Measurements from ENCODE around the gene ADNP. TPM values are rescaled to one million over a fixed set of nuclear protein-coding genes. Genes with fewer than 3 reads are reported as not detected.
"Not testable (repeated sequence)": the region's sequence is repeated elsewhere in the genome, so short reads cannot be mapped to it uniquely, and the experiment has no call there.

The ADNP gene
- polyA plus RNA-seq, 1 experiment, result 10.6 TPM

GRCh38 chr20:50887576-50887975 lies 43.7 kb downstream of the ADNP start:
- DNase-seq (ENCODE audit: low read depth), result no peak
- no peaks in the 10 kb centered on the region for H3K27me3 ChIP-seq (ENCODE audit: control insufficient read depth, insufficient read depth, low read length)
- H3K36me3 ChIP-seq (ENCODE audit: control insufficient read depth, insufficient read depth, low read length), result peaks cover 6% of the 10 kb centered on the region
- H3K4me3 ChIP-seq (ENCODE audit: low read depth, low read length), result no peak overlapping the region
- ChIA-PET CTCF (interaction anchor here (1.4 to 2.1 kb wide), 2 partner anchors 39 to 42 kb away, joined by 3 to 7 read pairs; no protein-coding TSS in a partner anchor), POLR2A (no interaction called here)
- TF ChIP-seq, protein P1, sequence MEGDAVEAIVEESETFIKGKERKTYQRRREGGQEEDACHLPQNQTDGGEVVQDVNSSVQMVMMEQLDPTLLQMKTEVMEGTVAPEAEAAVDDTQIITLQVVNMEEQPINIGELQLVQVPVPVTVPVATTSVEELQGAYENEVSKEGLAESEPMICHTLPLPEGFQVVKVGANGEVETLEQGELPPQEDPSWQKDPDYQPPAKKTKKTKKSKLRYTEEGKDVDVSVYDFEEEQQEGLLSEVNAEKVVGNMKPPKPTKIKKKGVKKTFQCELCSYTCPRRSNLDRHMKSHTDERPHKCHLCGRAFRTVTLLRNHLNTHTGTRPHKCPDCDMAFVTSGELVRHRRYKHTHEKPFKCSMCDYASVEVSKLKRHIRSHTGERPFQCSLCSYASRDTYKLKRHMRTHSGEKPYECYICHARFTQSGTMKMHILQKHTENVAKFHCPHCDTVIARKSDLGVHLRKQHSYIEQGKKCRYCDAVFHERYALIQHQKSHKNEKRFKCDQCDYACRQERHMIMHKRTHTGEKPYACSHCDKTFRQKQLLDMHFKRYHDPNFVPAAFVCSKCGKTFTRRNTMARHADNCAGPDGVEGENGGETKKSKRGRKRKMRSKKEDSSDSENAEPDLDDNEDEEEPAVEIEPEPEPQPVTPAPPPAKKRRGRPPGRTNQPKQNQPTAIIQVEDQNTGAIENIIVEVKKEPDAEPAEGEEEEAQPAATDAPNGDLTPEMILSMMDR (IDR thresholded peaks at IDR 0.05; ENCODE audit: insufficient read depth, low read depth, low read length), result no peak

DNA sequence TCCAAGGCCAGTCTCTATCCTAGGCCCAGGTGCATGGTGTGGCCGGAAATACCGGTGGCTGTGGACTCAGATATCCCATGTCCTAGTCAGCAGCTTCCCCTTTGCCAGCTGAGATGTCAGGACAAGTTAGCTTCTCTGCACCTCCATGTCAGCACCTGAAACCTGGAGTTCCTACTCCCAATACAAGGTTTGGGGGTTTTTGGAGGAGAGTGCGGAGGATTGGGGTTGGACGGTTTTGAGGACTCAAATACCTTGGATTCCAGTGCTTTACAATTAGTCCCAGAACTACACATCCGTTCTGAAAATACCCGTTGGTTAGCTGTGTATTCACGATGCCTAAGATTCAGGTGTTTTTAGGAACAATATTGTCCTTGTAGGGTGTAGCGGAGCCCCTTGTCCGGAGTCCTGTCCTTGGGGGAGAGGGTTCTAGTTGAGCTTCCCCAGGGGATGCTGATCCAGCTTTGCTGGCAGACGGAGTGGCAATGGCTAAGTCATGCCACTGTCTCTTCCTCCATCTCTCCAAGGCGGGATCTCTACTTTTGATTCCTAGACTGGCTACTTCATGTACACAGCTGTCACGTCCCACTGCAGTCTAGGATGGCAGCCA lies 45.0 kb downstream of the ADNP start:
- POLR2A ChIA-PET, result no interaction called here
- peaks cover 3% of the 10 kb centered on the region for H3K36me3 ChIP-seq (ENCODE audit: control insufficient read depth, insufficient read depth, low read length)
- TF ChIP-seq, protein P1 (IDR thresholded peaks at IDR 0.05; ENCODE audit: insufficient read depth, low read depth, low read length), result no peak
- H3K4me3 ChIP-seq (ENCODE audit: low read depth, low read length), result no peak overlapping the region
- no peaks in the 10 kb centered on the region for H3K27me3 ChIP-seq (ENCODE audit: control insufficient read depth, insufficient read depth, low read length)
- CTCF ChIA-PET, result interaction anchor here (0.8 to 2.1 kb wide), 4 partner anchors 8 to 43 kb away, joined by 3 to 7 read pairs (median 3); no protein-coding TSS in a partner anchor
- no peak for DNase-seq (ENCODE audit: low read depth)

GRCh38 chr20:50885781-50886180 lies 45.5 kb downstream of the ADNP start:
- POLR2A ChIA-PET, result no interaction called here
- TF ChIP-seq, protein P1 (IDR thresholded peaks at IDR 0.05; ENCODE audit: insufficient read depth, low read depth, low read length), result no peak
- Histone ChIP-seq H3K27me3 (ENCODE audit: control insufficient read depth, insufficient read depth, low read length) (no peaks in the 10 kb centered on the region), H3K36me3 (ENCODE audit: control insufficient read depth, insufficient read depth, low read length) (peaks cover 3% of the 10 kb centered on the region), H3K4me3 (ENCODE audit: low read depth, low read length) (no peak overlapping the region)
- DNase-seq (ENCODE audit: low read depth), result no peak
- CTCF ChIA-PET, result interaction anchor here (0.8 to 2.1 kb wide), 4 partner anchors 8 to 91 kb away, joined by 3 to 7 read pairs (median 3); partner anchors contain the start of gene BCAS4

- Histone ChIP-seq H3K36me3 (ENCODE audit: control insufficient read depth, insufficient read depth, low read length) (peaks cover 3% of the 10 kb centered on the region), H3K27me3 (ENCODE audit: control insufficient read depth, insufficient read depth, low read length) (no peaks in the 10 kb centered on the region), H3K4me3 (ENCODE audit: low read depth, low read length) (no peak overlapping the region)
- POLR2A ChIA-PET, result no interaction called here
- CTCF ChIA-PET, result interaction anchor here (0.6 to 0.8 kb wide), 2 partner anchors 90 to 91 kb away, joined by 3 read pairs; partner anchors contain the start of gene BCAS4
- TF ChIP-seq, protein P1 (IDR thresholded peaks at IDR 0.05; ENCODE audit: insufficient read depth, low read depth, low read length), result no peak
- no peak for DNase-seq (ENCODE audit: low read depth)
Measured at GRCh38 chr20:50885068-50885467, 46.2 kb downstream of the ADNP start.

GRCh38 chr20:50883856-50884255 lies 47.4 kb downstream of the ADNP start:
- ChIA-PET CTCF (interaction anchor here (0.8 to 1.4 kb wide), 3 partner anchors 9 to 45 kb away, joined by 3 read pairs; no protein-coding TSS in a partner anchor), POLR2A (no interaction called here)
- Histone ChIP-seq H3K4me3 (ENCODE audit: low read depth, low read length) (no peak overlapping the region), H3K27me3 (ENCODE audit: control insufficient read depth, insufficient read depth, low read length) (no peaks in the 10 kb centered on the region), H3K36me3 (ENCODE audit: control insufficient read depth, insufficient read depth, low read length) (peaks cover 1% of the 10 kb centered on the region)
- TF ChIP-seq, protein P1 (IDR thresholded peaks at IDR 0.05; ENCODE audit: insufficient read depth, low read depth, low read length), result no peak
- no peak for DNase-seq (ENCODE audit: low read depth)

GRCh38 chr20:50881759-50882424 lies 49.3 kb downstream of the ADNP start:
- CTCF ChIA-PET, result interaction anchor here (1.5 kb wide), 1 partner anchor 9 kb away, joined by 4 read pairs; no protein-coding TSS in a partner anchor
- H3K27me3 ChIP-seq (ENCODE audit: control insufficient read depth, insufficient read depth, low read length); POLR2A ChIA-PET; H3K36me3 ChIP-seq (ENCODE audit: control insufficient read depth, insufficient read depth, low read length); H3K4me3 ChIP-seq (ENCODE audit: low read depth, low read length); DNase-seq (ENCODE audit: low read depth): not testable (repeated sequence)

Data from BJ (cell line).